DND-41 (cell line): ENCODE measurements around the gene PEAK3.

Experiments used
- EZH2 ChIP-seq: IDR thresholded peaks from 3 replicates; pipeline ENCODE4 v1.6.1; 2012; ENCODE audit warnings: borderline replicate concordance, low read depth, mild to moderate bottlenecking, moderate library complexity, low read length, inconsistent platforms; ENCODE audit not compliant: severe bottlenecking
- TF ChIP-seq, protein P1 (sequence below): IDR thresholded peaks from 2 replicates; pipeline ENCODE4 v1.5.1; 2012; ENCODE audit warnings: borderline replicate concordance, low read length, moderate library complexity, mild to moderate bottlenecking; ENCODE audit not compliant: poor library complexity, severe bottlenecking; ENCODE audit errors: extremely low read depth

- TF ChIP-seq, protein P1, sequence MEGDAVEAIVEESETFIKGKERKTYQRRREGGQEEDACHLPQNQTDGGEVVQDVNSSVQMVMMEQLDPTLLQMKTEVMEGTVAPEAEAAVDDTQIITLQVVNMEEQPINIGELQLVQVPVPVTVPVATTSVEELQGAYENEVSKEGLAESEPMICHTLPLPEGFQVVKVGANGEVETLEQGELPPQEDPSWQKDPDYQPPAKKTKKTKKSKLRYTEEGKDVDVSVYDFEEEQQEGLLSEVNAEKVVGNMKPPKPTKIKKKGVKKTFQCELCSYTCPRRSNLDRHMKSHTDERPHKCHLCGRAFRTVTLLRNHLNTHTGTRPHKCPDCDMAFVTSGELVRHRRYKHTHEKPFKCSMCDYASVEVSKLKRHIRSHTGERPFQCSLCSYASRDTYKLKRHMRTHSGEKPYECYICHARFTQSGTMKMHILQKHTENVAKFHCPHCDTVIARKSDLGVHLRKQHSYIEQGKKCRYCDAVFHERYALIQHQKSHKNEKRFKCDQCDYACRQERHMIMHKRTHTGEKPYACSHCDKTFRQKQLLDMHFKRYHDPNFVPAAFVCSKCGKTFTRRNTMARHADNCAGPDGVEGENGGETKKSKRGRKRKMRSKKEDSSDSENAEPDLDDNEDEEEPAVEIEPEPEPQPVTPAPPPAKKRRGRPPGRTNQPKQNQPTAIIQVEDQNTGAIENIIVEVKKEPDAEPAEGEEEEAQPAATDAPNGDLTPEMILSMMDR = no peak
- no peak for TF ChIP-seq EZH2
Measured at GRCh38 chr19:2330255-2330631, 48.3 kb upstream of the PEAK3 start.
